Measurements from ENCODE around the gene ARHGEF9.
"Not testable (repeated sequence)": the region's sequence is repeated elsewhere in the genome, so short reads cannot be mapped to it uniquely, and the experiment has no call there.

The ARHGEF9 gene

GRCh38 chrX:63784902-63785707, at the start of gene ARHGEF9:
Gene ARHGEF9, minus strand, starts transcription at chrX:63785214. Its CDS starts 69 bp downstream, at chrX:63785145.
- no peak for DNase-seq (ENCODE audit: low spot score)

- not testable (repeated sequence) for DNase-seq (ENCODE audit: low spot score)
These were observed 40.4 kb upstream of the ARHGEF9 start for GRCh38 chrX:63825446-63825845.

GRCh38 chrX:63818156-63818555, 33.1 kb upstream of the ARHGEF9 start:
- no peak for DNase-seq (ENCODE audit: low spot score)

GRCh38 chrX:63817696-63818095, 32.7 kb upstream of the ARHGEF9 start:
- no peak for DNase-seq (ENCODE audit: low spot score)

GRCh38 chrX:63812823-63813222, 27.8 kb upstream of the ARHGEF9 start:
- DNase-seq (ENCODE audit: low spot score): no peak

- no peak for DNase-seq (ENCODE audit: low spot score)
These were observed 25.7 kb upstream of the ARHGEF9 start for GRCh38 chrX:63810746-63811145.

- DNase-seq (ENCODE audit: low spot score): no peak
These were observed 24.2 kb upstream of the ARHGEF9 start for GRCh38 chrX:63809173-63809572.

- DNase-seq (ENCODE audit: low spot score): not testable (repeated sequence)
These were observed 10.4 kb upstream of the ARHGEF9 start for GRCh38 chrX:63795406-63795805.

- DNase-seq (ENCODE audit: low spot score): no peak
These were observed 660 bp upstream of the ARHGEF9 start for GRCh38 chrX:63785708-63786040.

- DNase-seq (ENCODE audit: low spot score): no peak
These were observed 590 bp downstream of the ARHGEF9 start for GRCh38 chrX:63784346-63784901.

GRCh38 chrX:63782515-63782914, 2.5 kb downstream of the ARHGEF9 start:
- no peak for DNase-seq (ENCODE audit: low spot score)

GRCh38 chrX:63768760-63769159, 16.3 kb downstream of the ARHGEF9 start:
- DNase-seq (ENCODE audit: low spot score): no peak

GRCh38 chrX:63765712-63766111, 19.3 kb downstream of the ARHGEF9 start:
- no peak for DNase-seq (ENCODE audit: low spot score)

GRCh38 chrX:63764946-63765345, 20.1 kb downstream of the ARHGEF9 start:
- DNase-seq (ENCODE audit: low spot score): no peak

- DNase-seq (ENCODE audit: low spot score): no peak
These were observed 23.4 kb downstream of the ARHGEF9 start for GRCh38 chrX:63761639-63762038.

GRCh38 chrX:63758011-63758410, 27.0 kb downstream of the ARHGEF9 start:
- no peak for DNase-seq (ENCODE audit: low spot score)

GRCh38 chrX:63755892-63756291, 29.1 kb downstream of the ARHGEF9 start:
- DNase-seq (ENCODE audit: low spot score): no peak

- DNase-seq (ENCODE audit: low spot score): peak; percentile 87
These were observed 30.0 kb downstream of the ARHGEF9 start for GRCh38 chrX:63754860-63755579.

- peak; percentile 32 for DNase-seq (ENCODE audit: low spot score)
These were observed 30.7 kb downstream of the ARHGEF9 start for GRCh38 chrX:63754136-63754859.

- no peak for DNase-seq (ENCODE audit: low spot score)
These were observed 33.5 kb downstream of the ARHGEF9 start for GRCh38 chrX:63751481-63751880.

GRCh38 chrX:63750811-63751210, 34.2 kb downstream of the ARHGEF9 start:
- no peak for DNase-seq (ENCODE audit: low spot score)

GRCh38 chrX:63747331-63747730, 37.7 kb downstream of the ARHGEF9 start:
- no peak for DNase-seq (ENCODE audit: low spot score)
